GM23248 (cell line): Measurements from ENCODE around the gene HSD17B12. TPM values are rescaled to one million over a fixed set of nuclear protein-coding genes. Genes with fewer than 3 reads are reported as not detected.
A peak's percentile ranks its signal among the peaks of the same experiment; 100 is the strongest.

Source experiments
- DNase-seq: peaks from one replicate; pipeline ENCODE4 v3.0.0-alpha.2; 2015
- H2AFZ ChIP-seq: fragments of 200-600 bp; sonication (generic); 2 replicates; pipeline ENCODE4 v1.6.1; 2016; ENCODE audit warnings: antibody characterized with exemption
- H3F3A ChIP-seq: fragments of 200-600 bp; sonication (generic); 2 replicates; pipeline ENCODE4 v1.6.1; 2016; ENCODE audit warnings: mild to moderate bottlenecking, antibody characterized with exemption, mixed run types; ENCODE audit not compliant: insufficient read depth
- H3K27ac ChIP-seq: fragments of 200-600 bp; sonication (generic); 2 replicates; pipeline ENCODE4 v1.5.1; 2016; ENCODE audit warnings: mild to moderate bottlenecking
- H3K27me3 ChIP-seq: fragments of 200-600 bp; sonication (generic); replicated peaks from 2 replicates; pipeline ENCODE4 v1.6.1; 2016; ENCODE audit warnings: mild to moderate bottlenecking; ENCODE audit not compliant: insufficient read depth
- H3K36me3 ChIP-seq: fragments of 200-600 bp; sonication (generic); 2 replicates; pipeline ENCODE4 v1.6.1; 2016; ENCODE audit warnings: low read depth, mild to moderate bottlenecking
- H3K4me1 ChIP-seq: fragments of 200-600 bp; sonication (generic); 2 replicates; pipeline ENCODE4 v1.6.1; 2016; ENCODE audit warnings: mild to moderate bottlenecking; ENCODE audit not compliant: insufficient read depth
- H3K4me2 ChIP-seq: fragments of 200-600 bp; sonication (generic); one replicate; pipeline ENCODE4 v1.6.1; 2016; ENCODE audit warnings: mild to moderate bottlenecking; ENCODE audit not compliant: unreplicated experiment
- H3K4me3 ChIP-seq: fragments of 200-600 bp; sonication (generic); 2 replicates; pipeline ENCODE4 v1.5.1; 2016; ENCODE audit warnings: mild to moderate bottlenecking
- H3K79me2 ChIP-seq: fragments of 200-600 bp; sonication (generic); 2 replicates; pipeline ENCODE4 v1.6.1; 2016; ENCODE audit warnings: mild to moderate bottlenecking; ENCODE audit not compliant: insufficient read depth
- H3K9ac ChIP-seq: fragments of 200-600 bp; sonication (generic); 2 replicates; pipeline ENCODE4 v1.6.1; 2016; ENCODE audit warnings: mild to moderate bottlenecking
- H3K9me2 ChIP-seq: fragments of 200-600 bp; sonication (generic); 2 replicates; pipeline ENCODE4 v1.6.1; 2016; ENCODE audit warnings: mixed run types, mild to moderate bottlenecking, moderate library complexity; ENCODE audit not compliant: insufficient read depth
- H3K9me3 ChIP-seq: fragments of 200-600 bp; sonication (generic); one replicate; pipeline ENCODE4 v1.6.1; 2017; ENCODE audit warnings: low read depth
- H4K20me1 ChIP-seq: fragments of 200-600 bp; sonication (generic); 2 replicates; pipeline ENCODE4 v1.6.0; 2016; ENCODE audit not compliant: insufficient read depth
- EZH2 ChIP-seq: fragments of 200-600 bp; sonication (generic); IDR thresholded peaks from 2 replicates; pipeline ENCODE4 v1.6.1; 2018; ENCODE audit warnings: antibody characterized with exemption, mild to moderate bottlenecking; ENCODE audit not compliant: insufficient read depth, poor library complexity, severe bottlenecking
- EZH2phosphoT487 ChIP-seq: fragments of 200-600 bp; sonication (generic); IDR thresholded peaks from 2 replicates; pipeline ENCODE4 v1.6.1; 2018; ENCODE audit warnings: antibody characterized with exemption, moderate library complexity, mild to moderate bottlenecking, low read depth; ENCODE audit not compliant: insufficient read depth
- WGBS, 2 experiments: methylation state at CpG; one replicate each; pipeline ENCODE4 v1.1.6; 2015 to 2017; ENCODE audit warnings: low lambda C conversion rate in 2 of 2, low coverage in 1 of 2; ENCODE audit errors: missing lambda C conversion rate in 2 of 2; 5-methylcytosine and 5-hydroxymethylcytosine counted together
- in situ Hi-C: fragments of 300-500 bp; cut with MboI; formaldehyde crosslinking; loops from 2 replicates; pipeline ENCODE4 v1.15.0; 2020
- polyA plus RNA-seq: library from polyadenylated mRNA; unstranded; fragments of >200 nt; fragmentation: Nextera tagmentation; extraction: Ambion mirVana; gene quantifications from 2 replicates; pipeline ENCODE4 v1.2.1, GENCODE V29; 2016
- small RNA-seq: library from RNA; depleted of rRNA; stranded (forward); fragments of <200 nt; gene quantifications from one replicate; pipeline ENCODE3, GENCODE V24; 2014; ENCODE audit warnings: low read depth, low replicate concordance
- total RNA-seq: library from RNA; depleted of rRNA; stranded (reverse); fragments of >200 nt; shearing (Covaris generic); gene quantifications from 2 replicates; pipeline ENCODE4 v1.2.3, GENCODE V29; 2014; rRNA removed

HSD17B12 gene
- total and polyA plus RNA-seq, 2 experiments from 2014 or later: 105 to 113 TPM

GRCh38 chr11:43903078-43903477 lies 222.5 kb downstream of the HSD17B12 start:
- Histone ChIP-seq H3K27me3 (no peaks in the 10 kb centered on the region), H3K4me3 (no peak overlapping the region), H3K79me2 (peaks cover 20% of the 10 kb centered on the region), H3F3A (peaks cover 9% of the 10 kb centered on the region; the same call in 1 of the 2 replicates), H2AFZ (no peak overlapping the region), H3K27ac (no peak overlapping the region), H4K20me1 (no peaks in the 10 kb centered on the region), H3K9ac (no peak overlapping the region), H3K4me2 (no peak overlapping the region), H3K9me3 (no peaks in the 10 kb centered on the region), H3K9me2 (no peaks in the 10 kb centered on the region), H3K36me3 (peaks cover 18% of the 10 kb centered on the region; the same call in 1 of the 2 replicates), H3K4me1 (0 out of 2 replicates have a peak, but pooled peaks cover 4% of the 10 kb centered on the region)
- 98% methylated on average over 2 of the region's 2 CpGs for WGBS, 2 experiments
- in situ Hi-C loops: loop anchor here (10.0 kb wide), 1 partner anchor 122 kb away; no protein-coding TSS in a partner anchor
- TF ChIP-seq EZH2 (no peak), EZH2phosphoT487 (no peak)
- no peak for DNase-seq

GRCh38 chr11:43903969-43904368 lies 223.4 kb downstream of the HSD17B12 start:
- TF ChIP-seq EZH2 (no peak), EZH2phosphoT487 (no peak)
- in situ Hi-C loops: loop anchor here (10.0 kb wide), 1 partner anchor 121 kb away; no protein-coding TSS in a partner anchor
- no peaks in the 10 kb centered on the region for H4K20me1 ChIP-seq
- no peaks in the 10 kb centered on the region for H3K27me3 ChIP-seq
- no peaks in the 10 kb centered on the region for H3K9me3 ChIP-seq
- H3K4me2 ChIP-seq: no peak overlapping the region
- no peak overlapping the region for H2AFZ ChIP-seq
- H3F3A ChIP-seq: peaks cover 9% of the 10 kb centered on the region; the same call in 1 of the 2 replicates
- H3K4me1 ChIP-seq: 0 out of 2 replicates have a peak, but pooled peaks cover 4% of the 10 kb centered on the region
- H3K4me3 ChIP-seq: no peak overlapping the region
- H3K9ac ChIP-seq: no peak overlapping the region
- peaks cover 20% of the 10 kb centered on the region for H3K79me2 ChIP-seq
- H3K9me2 ChIP-seq: no peaks in the 10 kb centered on the region
- DNase-seq: no peak
- peaks cover 18% of the 10 kb centered on the region; the same call in 1 of the 2 replicates for H3K36me3 ChIP-seq
- no peak overlapping the region for H3K27ac ChIP-seq
- 92 to 95% methylated on average over 4 of the region's 4 CpGs for WGBS, 2 experiments

- peak overlapping the region; percentile 47 for H3K27ac ChIP-seq
- in situ Hi-C loops: loop anchor here (10.0 kb wide), 1 partner anchor 120 kb away; no protein-coding TSS in a partner anchor
- H3K9me2 ChIP-seq: no peaks in the 10 kb centered on the region
- H4K20me1 ChIP-seq: no peaks in the 10 kb centered on the region
- H3K4me2 ChIP-seq: peak overlapping the region; percentile 8
- no peak overlapping the region for H3K4me3 ChIP-seq
- H3K4me1 ChIP-seq: 0 out of 2 replicates have a peak, but pooled peaks cover 4% of the 10 kb centered on the region
- no peaks in the 10 kb centered on the region for H3K9me3 ChIP-seq
- WGBS, 2 experiments: 65 to 67% methylated on average over 10 of the region's 10 CpGs
- no peak for TF ChIP-seq EZH2
- TF ChIP-seq EZH2phosphoT487: no peak
- peak overlapping the region; percentile 6; the same call in 1 of the 2 replicates for H3K9ac ChIP-seq
- H3F3A ChIP-seq: peaks cover 9% of the 10 kb centered on the region; the same call in 1 of the 2 replicates
- peak; percentile 70 for DNase-seq
- 0 out of 2 replicates have a peak overlapping the region, but pooled peaks have one; percentile 9 for H2AFZ ChIP-seq
- peaks cover 20% of the 10 kb centered on the region for H3K79me2 ChIP-seq
- no peaks in the 10 kb centered on the region for H3K27me3 ChIP-seq
- H3K36me3 ChIP-seq: 0 out of 2 replicates have a peak, but pooled peaks cover 11% of the 10 kb centered on the region
Observed at GRCh38 chr11:43904742-43905535, 224.4 kb downstream of the HSD17B12 start.

- Histone ChIP-seq H3F3A (peaks cover 9% of the 10 kb centered on the region; the same call in 1 of the 2 replicates), H3K27me3 (no peaks in the 10 kb centered on the region), H2AFZ (no peak overlapping the region), H3K27ac (no peak overlapping the region), H3K4me3 (no peak overlapping the region), H4K20me1 (no peaks in the 10 kb centered on the region), H3K4me2 (no peak overlapping the region), H3K9me3 (no peaks in the 10 kb centered on the region), H3K4me1 (0 out of 2 replicates have a peak, but pooled peaks cover 4% of the 10 kb centered on the region), H3K36me3 (0 out of 2 replicates have a peak, but pooled peaks cover 11% of the 10 kb centered on the region), H3K79me2 (peaks cover 20% of the 10 kb centered on the region), H3K9me2 (no peaks in the 10 kb centered on the region), H3K9ac (no peak overlapping the region)
- 74 to 76% methylated on average over 2 of the region's 2 CpGs for WGBS, 2 experiments
- in situ Hi-C loops: loop anchor here (10.0 kb wide), 1 partner anchor 119 kb away; no protein-coding TSS in a partner anchor
- peak; percentile 34 for DNase-seq
- TF ChIP-seq EZH2 (no peak), EZH2phosphoT487 (no peak)
Observed at GRCh38 chr11:43905813-43906241, 225.3 kb downstream of the HSD17B12 start.

Small RNA genes lying within 50 kb of the gene (small RNA-seq; reads per million reads assigned to genes)
- not detected for gene PHBP2
- not detected for gene RPL23AP63

Other genes with a start within 250 kb of the HSD17B12 start
- 36.6 and 46.8 TPM in 2 replicates for gene ALKBH3, start 200.1 kb downstream of the HSD17B12 start, total RNA-seq
- 29.3 and 31.2 TPM in 2 replicates for gene ALKBH3, start 200.1 kb downstream of the HSD17B12 start, polyA plus RNA-seq